Activated B cell treated with CpG ODN at 0.5 μM for 24 hours (primary cell): ENCODE results near the gene NLK. TPM values are rescaled to one million over a fixed set of nuclear protein-coding genes. Genes with fewer than 3 reads are reported as not detected.
A peak's percentile ranks its signal among the peaks of the same experiment; 100 is the strongest.

Experiments
- ATAC-seq: fragments of 200-7000 bp; cut with Tn5 transposase; one replicate; pipeline ENCODE4 v1.10.0; 2021; ENCODE audit warnings: low read depth, mild to moderate bottlenecking, moderate library complexity
- CTCF ChIA-PET: fragments of 350-600 bp; sonication (Branson Sonifier 250); formaldehyde crosslinking; loops from one replicate; lab custom pipeline; 2021; ENCODE audit warnings: antibody characterized with exemption; lab: Charles Lee
- POLR2A ChIA-PET: fragments of 350-600 bp; sonication (Branson Sonifier 250); formaldehyde crosslinking; loops from one replicate; lab custom pipeline; 2021; ENCODE audit warnings: antibody characterized with exemption; lab: Charles Lee
- DNase-seq: peaks from one replicate; pipeline ENCODE4 v3.0.0; 2022
- H3K27ac Mint-ChIP-seq: one replicate; pipeline ENCODE4 v1.8.0; 2020; ENCODE audit warnings: mixed read lengths
- H3K27me3 Mint-ChIP-seq: one replicate; pipeline ENCODE4 v1.8.0; 2021; ENCODE audit warnings: mixed read lengths
- H3K36me3 Mint-ChIP-seq: one replicate; pipeline ENCODE4 v1.8.0; 2021; ENCODE audit warnings: low read depth, mixed read lengths
- H3K4me1 Mint-ChIP-seq: one replicate; pipeline ENCODE4 v1.8.0; 2021; ENCODE audit warnings: mixed read lengths
- H3K4me3 Mint-ChIP-seq: one replicate; pipeline ENCODE4 v1.8.0; 2020; ENCODE audit warnings: mild to moderate bottlenecking, mixed read lengths
- H3K9me3 Mint-ChIP-seq: one replicate; pipeline ENCODE4 v1.8.0; 2020; ENCODE audit warnings: mixed read lengths
- intact Hi-C: fragments of 100-400 bp; cut with micrococcal nuclease; formaldehyde crosslinking; loops from one replicate; pipeline ENCODE4 v1.15.1; 2024
- total RNA-seq: library from RNA; stranded (reverse); gene quantifications from 2 replicates; pipeline ENCODE4 v1.2.3, GENCODE V29; 2022
- TF ChIP-seq, protein P1 (sequence below): fragments of 200-600 bp; IDR thresholded peaks from one replicate; pipeline ENCODE4 v1.8.0; 2022; ENCODE audit warnings: antibody characterized with exemption, mild to moderate bottlenecking

NLK gene
- total RNA-seq, 1 donor from 2014 or later = 24.6 TPM

- Mint-ChIP-seq H3K9me3 (no peaks in the 10 kb centered on the region), H3K4me3 (peak overlapping the region; percentile 6), H3K27me3 (no peaks in the 10 kb centered on the region), H3K27ac (peak overlapping the region; percentile 16), H3K36me3 (peaks cover 4% of the 10 kb centered on the region), H3K4me1 (peaks cover 54% of the 10 kb centered on the region)
- no peak for DNase-seq
- ChIA-PET POLR2A (interaction anchor here (1.9 kb wide), 1 partner anchor 14 kb away, joined by 13 read pairs; no protein-coding TSS in a partner anchor), CTCF (interaction anchor here (0.8 kb wide), 1 partner anchor 174 kb away, joined by 3 read pairs; no protein-coding TSS in a partner anchor)
- ATAC-seq = no peak
- intact Hi-C loops = no loop called here
- TF ChIP-seq, protein P1, sequence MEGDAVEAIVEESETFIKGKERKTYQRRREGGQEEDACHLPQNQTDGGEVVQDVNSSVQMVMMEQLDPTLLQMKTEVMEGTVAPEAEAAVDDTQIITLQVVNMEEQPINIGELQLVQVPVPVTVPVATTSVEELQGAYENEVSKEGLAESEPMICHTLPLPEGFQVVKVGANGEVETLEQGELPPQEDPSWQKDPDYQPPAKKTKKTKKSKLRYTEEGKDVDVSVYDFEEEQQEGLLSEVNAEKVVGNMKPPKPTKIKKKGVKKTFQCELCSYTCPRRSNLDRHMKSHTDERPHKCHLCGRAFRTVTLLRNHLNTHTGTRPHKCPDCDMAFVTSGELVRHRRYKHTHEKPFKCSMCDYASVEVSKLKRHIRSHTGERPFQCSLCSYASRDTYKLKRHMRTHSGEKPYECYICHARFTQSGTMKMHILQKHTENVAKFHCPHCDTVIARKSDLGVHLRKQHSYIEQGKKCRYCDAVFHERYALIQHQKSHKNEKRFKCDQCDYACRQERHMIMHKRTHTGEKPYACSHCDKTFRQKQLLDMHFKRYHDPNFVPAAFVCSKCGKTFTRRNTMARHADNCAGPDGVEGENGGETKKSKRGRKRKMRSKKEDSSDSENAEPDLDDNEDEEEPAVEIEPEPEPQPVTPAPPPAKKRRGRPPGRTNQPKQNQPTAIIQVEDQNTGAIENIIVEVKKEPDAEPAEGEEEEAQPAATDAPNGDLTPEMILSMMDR = no peak
Observed at GRCh38 chr17:28055546-28056275, 13.2 kb downstream of the NLK start.

DNA sequence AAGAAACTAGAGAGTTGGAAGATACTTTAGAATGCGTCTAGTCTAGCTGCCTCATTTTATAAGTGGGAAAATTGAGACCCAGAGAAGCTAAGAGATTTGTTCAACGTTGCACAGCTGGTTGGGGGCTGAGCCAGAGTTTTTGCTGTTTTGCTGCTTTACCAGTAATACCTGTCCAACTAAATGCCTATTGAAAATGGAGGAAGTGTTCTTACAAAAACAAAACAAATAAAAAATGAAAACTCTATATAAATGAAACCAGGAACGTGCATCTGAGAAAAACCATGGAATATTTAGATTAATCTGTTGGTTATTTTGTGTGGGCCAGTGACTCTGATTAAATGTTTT, 13.8 kb downstream of the NLK start:
- CTCF ChIA-PET = no interaction called here
- POLR2A ChIA-PET = no interaction called here
- peaks cover 53% of the 10 kb centered on the region for H3K4me1 Mint-ChIP-seq
- peak overlapping the region; percentile 16 for H3K27ac Mint-ChIP-seq
- no peaks in the 10 kb centered on the region for H3K27me3 Mint-ChIP-seq
- H3K4me3 Mint-ChIP-seq = peak overlapping the region; percentile 6
- ATAC-seq (no peak), DNase-seq (no peak)
- TF ChIP-seq, protein P1 = no peak
- H3K9me3 Mint-ChIP-seq = no peaks in the 10 kb centered on the region
- peaks cover 4% of the 10 kb centered on the region for H3K36me3 Mint-ChIP-seq
- intact Hi-C loops = no loop called here

DNA sequence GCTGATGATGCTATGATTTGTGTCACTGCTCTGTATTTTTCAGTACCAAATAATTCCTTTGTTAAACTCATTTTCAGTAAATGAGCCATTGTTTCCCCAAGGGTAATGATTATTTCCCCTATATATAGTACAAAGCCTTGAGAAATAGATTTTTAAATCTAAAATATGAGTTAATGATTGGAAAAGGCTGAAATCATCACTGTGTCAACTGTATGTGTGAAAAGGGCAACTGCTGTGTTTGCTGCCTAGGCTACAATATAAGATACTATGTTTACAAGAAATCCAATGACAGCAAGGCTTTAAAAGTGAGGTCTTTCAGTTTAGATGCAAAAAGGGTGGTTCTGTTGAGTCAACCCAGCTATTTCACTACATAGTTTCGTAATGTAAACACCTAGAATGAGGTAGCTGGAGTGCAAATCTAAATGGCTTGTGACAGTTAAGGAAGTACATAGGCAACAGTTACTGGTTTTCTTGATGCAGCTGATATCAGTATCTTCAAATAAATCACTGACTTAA, 15.3 kb downstream of the NLK start:
- peak; percentile 49 for ATAC-seq
- TF ChIP-seq, protein P1 = no peak
- Mint-ChIP-seq H3K9me3 (no peaks in the 10 kb centered on the region), H3K4me3 (no peak overlapping the region), H3K36me3 (peaks cover 4% of the 10 kb centered on the region), H3K27me3 (no peaks in the 10 kb centered on the region), H3K4me1 (peaks cover 45% of the 10 kb centered on the region), H3K27ac (peak overlapping the region; percentile 53)
- DNase-seq = no peak
- CTCF ChIA-PET = interaction anchor here (0.6 kb wide), 1 partner anchor 12 kb away, joined by 3 read pairs; no protein-coding TSS in a partner anchor
- intact Hi-C loops = loop anchor here (2.0 kb wide), 1 partner anchor 15 kb away; no protein-coding TSS in a partner anchor
- POLR2A ChIA-PET = interaction anchor here (1.7 kb wide), 1 partner anchor 16 kb away, joined by 4 read pairs; no protein-coding TSS in a partner anchor

GRCh38 chr17:28059675-28060074, 17.2 kb downstream of the NLK start:
- H3K27ac Mint-ChIP-seq = no peak overlapping the region
- H3K27me3 Mint-ChIP-seq = no peaks in the 10 kb centered on the region
- POLR2A ChIA-PET = no interaction called here
- no peaks in the 10 kb centered on the region for H3K9me3 Mint-ChIP-seq
- H3K4me1 Mint-ChIP-seq = peaks cover 34% of the 10 kb centered on the region
- H3K4me3 Mint-ChIP-seq = no peak overlapping the region
- DNase-seq = no peak
- TF ChIP-seq, protein P1 = no peak
- ATAC-seq = no peak
- intact Hi-C loops = loop anchor here (2.0 kb wide), 1 partner anchor 13 kb away; no protein-coding TSS in a partner anchor
- peaks cover 4% of the 10 kb centered on the region for H3K36me3 Mint-ChIP-seq
- CTCF ChIA-PET = no interaction called here

GRCh38 chr17:28065706-28066105, 23.2 kb downstream of the NLK start:
- intact Hi-C loops = no loop called here
- Mint-ChIP-seq H3K36me3 (peaks cover 11% of the 10 kb centered on the region), H3K27ac (no peak overlapping the region), H3K4me1 (peaks cover 20% of the 10 kb centered on the region), H3K27me3 (no peaks in the 10 kb centered on the region), H3K4me3 (no peak overlapping the region), H3K9me3 (peaks cover under 1% of the 10 kb centered on the region)
- POLR2A ChIA-PET = no interaction called here
- no peak for ATAC-seq
- TF ChIP-seq, protein P1 = no peak
- CTCF ChIA-PET = interaction anchor here (1.0 to 1.4 kb wide), 2 partner anchors 10 to 12 kb away, joined by 3 to 4 read pairs; no protein-coding TSS in a partner anchor
- DNase-seq = no peak
